Esophagus (tissue), 2 donors: ENCODE data around the gene IL2RG. TPM values are rescaled to one million over a fixed set of nuclear protein-coding genes. Genes with fewer than 3 reads are reported as not detected.

Experiments
- H3K27ac ChIP-seq, 2 donors: one replicate each; pipeline ENCODE4 v1.5.1; 2013; ENCODE audit warnings: low read depth in 2 of 2, mild to moderate bottlenecking in 2 of 2, inconsistent platforms in 1 of 2, low read length in 1 of 2, moderate library complexity in 1 of 2
- H3K27me3 ChIP-seq, 2 donors: one replicate each; pipeline ENCODE4 v1.6.1; 2013; ENCODE audit warnings: low read length in 2 of 2, control low read depth in 1 of 2, mild to moderate bottlenecking in 1 of 2; ENCODE audit not compliant: insufficient read depth in 2 of 2, control insufficient read depth in 1 of 2
- H3K36me3 ChIP-seq, 2 donors: one replicate each; pipeline ENCODE4 v1.6.1; 2013; ENCODE audit warnings: low read length in 1 of 2; ENCODE audit not compliant: control insufficient read depth in 2 of 2, insufficient read depth in 2 of 2
- H3K4me1 ChIP-seq, 2 donors: one replicate each; pipeline ENCODE4 v1.6.1; 2013; ENCODE audit warnings: low read length in 1 of 2; ENCODE audit not compliant: control insufficient read depth in 2 of 2, insufficient read depth in 2 of 2
- H3K4me3 ChIP-seq, 2 donors: one replicate each; pipeline ENCODE4 v1.5.1; 2013; ENCODE audit warnings: low read length in 2 of 2, mild to moderate bottlenecking in 2 of 2, low read depth in 1 of 2, moderate library complexity in 1 of 2
- H3K9me3 ChIP-seq, 2 donors: one replicate each; pipeline ENCODE4 v1.6.1; 2013; ENCODE audit warnings: mild to moderate bottlenecking in 2 of 2, low read depth in 1 of 2, low read length in 1 of 2, moderate library complexity in 1 of 2; ENCODE audit not compliant: control insufficient read depth in 2 of 2, insufficient read depth in 1 of 2
- WGBS, 2 donors: extraction: QIAGEN DNeasy Blood & Tissue Kit; methylation state at CpG; one replicate each; pipeline ENCODE4 v1.1.7; 2013; 5-methylcytosine and 5-hydroxymethylcytosine counted together
- polyA plus RNA-seq, 2 donors: library from polyadenylated mRNA; stranded (reverse); fragments of 200-250 nt; gene quantifications; one replicate each; pipeline ENCODE4 v1.2.3, GENCODE V29; 2013
- donor health status: healthy with polysubstance abuse.
- donor health status: Bipolar disorder and iron deficiency.

Gene IL2RG
- polyA plus RNA-seq, 2 donors, result 9.2 to 23.1 TPM

DNA sequence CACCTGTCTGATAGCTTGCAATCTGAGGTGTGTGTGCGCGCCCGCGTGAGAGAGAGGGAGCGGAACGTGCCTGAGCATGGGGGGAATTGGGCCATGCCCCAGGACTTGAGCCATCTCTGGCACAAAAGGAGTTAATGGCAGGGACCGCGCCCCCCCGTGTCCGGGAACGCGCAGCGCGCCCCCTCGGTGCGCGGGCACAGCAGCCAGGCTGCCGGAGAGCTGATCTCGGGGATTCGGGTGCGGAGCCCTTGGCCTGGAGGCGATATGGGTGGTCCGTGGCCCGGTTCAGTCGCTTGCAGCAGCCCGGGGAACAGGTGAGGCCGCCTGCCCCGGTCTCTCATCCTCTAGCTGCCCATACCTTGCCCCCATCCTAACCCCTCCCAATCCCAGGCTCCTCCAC, 33.3 kb upstream of the IL2RG start, which contains the start of gene NLGN3:
TSS of gene NLGN3 (plus strand) at position 191 of the 400 bp plus-strand sequence. CDS start 2,909 bp downstream, outside the sequence.
- no peak within 1 kb of the TSS for H3K27ac ChIP-seq
- no peaks in the 10 kb centered on the region for H3K4me1 ChIP-seq
- WGBS, 2 donors, result 12 to 26% methylated on average over 27 to 28 of the region's 28 CpGs
- H3K36me3 ChIP-seq, result peaks cover 0 to 4% of the 10 kb centered on the region in 2 donors
- H3K9me3 ChIP-seq, result no peaks in the 10 kb centered on the region
- no peak within 1 kb of the TSS for H3K4me3 ChIP-seq
- no peaks in the 10 kb centered on the region for H3K27me3 ChIP-seq

DNA sequence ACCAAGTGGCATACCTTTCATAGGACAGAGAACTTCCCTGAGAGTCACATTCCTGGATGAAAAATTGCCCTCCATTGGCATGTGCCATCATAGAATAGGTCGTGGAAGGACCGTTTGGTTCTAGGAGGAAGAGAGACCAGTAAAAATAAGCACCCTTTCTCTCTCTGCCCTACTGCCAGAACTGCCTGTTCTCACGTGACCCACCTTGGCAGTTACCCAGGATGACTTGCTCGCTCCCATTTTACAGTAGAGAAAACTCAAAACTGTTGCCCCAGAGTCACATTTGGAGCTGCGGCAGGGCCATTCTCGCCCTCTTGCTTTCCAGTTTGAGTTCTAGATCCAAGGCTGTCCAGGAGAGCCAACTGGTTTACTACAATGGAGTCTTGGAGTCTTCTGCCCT, 32.1 kb upstream of the IL2RG start:
- no peaks in the 10 kb centered on the region for H3K9me3 ChIP-seq
- peaks cover 0 to 4% of the 10 kb centered on the region in 2 donors for H3K36me3 ChIP-seq
- H3K4me1 ChIP-seq, result no peaks in the 10 kb centered on the region
- H3K27ac ChIP-seq, result no peak overlapping the region
- WGBS, 2 donors, result 42 to 52% methylated on average over 6 of the region's 6 CpGs
- no peak overlapping the region for H3K4me3 ChIP-seq
- H3K27me3 ChIP-seq, result no peaks in the 10 kb centered on the region

GRCh38 chrX:71140440-71140839, 29.1 kb upstream of the IL2RG start:
- Histone ChIP-seq H3K36me3 (peaks cover 0 to 10% of the 10 kb centered on the region in 2 donors), H3K27me3 (no peaks in the 10 kb centered on the region), H3K4me3 (no peak overlapping the region), H3K27ac (no peak overlapping the region), H3K4me1 (no peaks in the 10 kb centered on the region), H3K9me3 (no peaks in the 10 kb centered on the region)
- 60 to 76% methylated on average over 6 of the region's 6 CpGs for WGBS, 2 donors

DNA sequence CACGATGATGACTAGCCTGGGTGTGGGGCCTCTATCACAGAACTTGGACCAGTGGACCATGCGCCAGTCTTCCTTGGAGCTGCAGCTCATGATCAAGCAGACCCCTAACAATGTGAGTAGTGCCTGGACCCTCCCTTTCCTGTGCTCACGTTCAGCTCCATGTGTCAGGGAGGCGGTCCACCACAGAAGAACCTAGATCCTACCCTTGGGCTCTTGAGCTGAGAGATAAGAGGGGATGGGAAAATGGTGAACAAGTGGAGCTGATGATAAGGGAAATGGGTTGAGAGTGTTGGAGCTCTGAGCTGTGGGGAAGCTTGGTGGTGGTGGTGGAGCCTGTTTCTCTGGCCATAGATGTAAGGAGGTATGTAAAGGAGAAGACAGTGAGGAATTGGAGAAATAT, 20.1 kb upstream of the IL2RG start:
- 83 to 92% methylated on average over 4 of the region's 4 CpGs for WGBS, 2 donors
- no peaks in the 10 kb centered on the region for H3K9me3 ChIP-seq
- peaks cover 4 to 46% of the 10 kb centered on the region in 2 donors for H3K36me3 ChIP-seq

DNA sequence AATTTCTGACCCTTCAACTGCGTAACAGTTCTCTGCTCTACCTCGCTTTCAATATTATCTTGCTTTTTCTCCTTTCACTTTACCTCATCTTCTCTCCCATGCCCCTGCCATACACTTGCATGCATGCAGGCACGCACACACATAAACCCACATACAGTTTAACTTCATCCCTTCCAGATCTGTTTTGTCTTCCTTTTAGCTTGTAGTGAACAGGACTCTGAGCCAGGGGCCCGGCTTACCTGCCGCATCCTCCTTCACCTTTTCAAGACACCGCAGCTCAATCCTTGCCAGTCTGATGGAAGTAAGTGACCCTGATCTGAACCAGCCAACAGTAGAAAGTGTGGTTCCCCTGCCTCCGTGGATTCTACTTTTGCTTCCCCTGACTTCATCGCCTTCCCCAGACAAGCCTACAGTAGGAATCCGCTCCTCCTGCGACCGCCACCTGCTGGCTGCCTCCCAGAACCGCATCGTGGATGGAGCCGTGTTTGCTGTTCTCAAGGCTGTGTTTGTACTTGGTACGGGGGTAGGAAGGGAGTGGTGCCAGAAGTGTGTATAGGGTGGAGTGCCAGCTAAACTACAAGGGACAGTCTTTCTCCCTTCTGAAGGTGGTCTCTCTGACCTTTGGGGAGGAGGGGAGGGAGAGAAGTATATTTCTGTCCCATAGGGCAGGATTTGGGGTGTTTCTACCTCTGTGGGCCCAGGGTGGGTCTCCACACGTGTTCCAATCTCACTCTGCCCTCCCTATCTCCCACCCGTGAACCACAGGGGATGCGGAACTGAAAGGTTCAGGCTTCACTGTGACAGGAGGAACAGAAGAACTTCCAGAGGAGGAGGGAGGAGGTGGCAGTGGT, 17.8 kb upstream of the IL2RG start:
- Histone ChIP-seq H3K4me3 (no peak overlapping the region), H3K9me3 (no peaks in the 10 kb centered on the region), H3K27me3 (no peaks in the 10 kb centered on the region), H3K36me3 (peaks cover 4 to 51% of the 10 kb centered on the region in 2 donors), H3K27ac (no peak overlapping the region), H3K4me1 (no peaks in the 10 kb centered on the region)
- 29 to 31% methylated on average over 18 of the region's 18 CpGs for WGBS, 2 donors

More for the DNA sequence above, 20.1 kb upstream of the IL2RG start:
- Histone ChIP-seq H3K27ac (no peak overlapping the region), H3K27me3 (no peaks in the 10 kb centered on the region), H3K4me1 (no peaks in the 10 kb centered on the region), H3K4me3 (no peak overlapping the region)

GRCh38 chrX:71128166-71128833, 16.9 kb upstream of the IL2RG start:
- no peaks in the 10 kb centered on the region for H3K27me3 ChIP-seq
- H3K4me1 ChIP-seq, result no peaks in the 10 kb centered on the region
- H3K36me3 ChIP-seq, result peaks cover 4 to 47% of the 10 kb centered on the region in 2 donors
- H3K27ac ChIP-seq, result no peak overlapping the region
- no peak overlapping the region for H3K4me3 ChIP-seq
- 75 to 78% methylated on average over 12 of the region's 12 CpGs for WGBS, 2 donors
- H3K9me3 ChIP-seq, result no peaks in the 10 kb centered on the region

DNA sequence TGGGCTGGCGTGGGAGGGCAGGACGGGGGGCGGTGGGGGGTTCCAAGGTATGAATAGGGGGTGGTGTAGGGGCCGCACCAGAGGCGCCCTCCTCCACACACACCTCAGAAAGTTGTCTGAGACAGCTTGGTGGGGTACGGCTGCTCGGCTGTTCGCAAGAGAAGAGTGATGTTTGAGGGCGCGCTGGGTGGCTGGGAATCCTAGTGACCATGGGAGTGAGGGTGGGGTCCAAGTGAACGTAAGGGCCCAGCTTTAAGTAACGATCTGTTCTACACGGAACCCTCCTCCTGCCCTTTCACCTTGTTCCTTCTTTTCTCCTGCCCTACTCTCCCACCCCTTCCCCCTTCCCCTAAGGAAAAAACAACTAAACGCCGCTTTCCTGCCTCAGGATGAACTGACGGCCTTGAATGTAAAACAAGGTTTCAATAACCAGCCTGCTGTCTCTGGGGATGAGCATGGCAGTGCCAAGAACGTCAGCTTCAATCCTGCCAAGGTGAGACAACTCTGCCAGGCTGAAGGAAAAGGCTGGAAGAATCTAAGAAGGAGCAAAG, 7.7 kb upstream of the IL2RG start:
- Histone ChIP-seq H3K4me1 (no peaks in the 10 kb centered on the region), H3K36me3 (peaks cover 2 to 7% of the 10 kb centered on the region in 2 donors), H3K27ac (peak overlapping the region; percentile 62 to 70), H3K4me3 (peak overlapping the region; percentile 71 to 72), H3K27me3 (no peaks in the 10 kb centered on the region), H3K9me3 (no peaks in the 10 kb centered on the region)
- 1 to 26% methylated on average over 16 of the region's 17 CpGs for WGBS, 2 donors

DNA sequence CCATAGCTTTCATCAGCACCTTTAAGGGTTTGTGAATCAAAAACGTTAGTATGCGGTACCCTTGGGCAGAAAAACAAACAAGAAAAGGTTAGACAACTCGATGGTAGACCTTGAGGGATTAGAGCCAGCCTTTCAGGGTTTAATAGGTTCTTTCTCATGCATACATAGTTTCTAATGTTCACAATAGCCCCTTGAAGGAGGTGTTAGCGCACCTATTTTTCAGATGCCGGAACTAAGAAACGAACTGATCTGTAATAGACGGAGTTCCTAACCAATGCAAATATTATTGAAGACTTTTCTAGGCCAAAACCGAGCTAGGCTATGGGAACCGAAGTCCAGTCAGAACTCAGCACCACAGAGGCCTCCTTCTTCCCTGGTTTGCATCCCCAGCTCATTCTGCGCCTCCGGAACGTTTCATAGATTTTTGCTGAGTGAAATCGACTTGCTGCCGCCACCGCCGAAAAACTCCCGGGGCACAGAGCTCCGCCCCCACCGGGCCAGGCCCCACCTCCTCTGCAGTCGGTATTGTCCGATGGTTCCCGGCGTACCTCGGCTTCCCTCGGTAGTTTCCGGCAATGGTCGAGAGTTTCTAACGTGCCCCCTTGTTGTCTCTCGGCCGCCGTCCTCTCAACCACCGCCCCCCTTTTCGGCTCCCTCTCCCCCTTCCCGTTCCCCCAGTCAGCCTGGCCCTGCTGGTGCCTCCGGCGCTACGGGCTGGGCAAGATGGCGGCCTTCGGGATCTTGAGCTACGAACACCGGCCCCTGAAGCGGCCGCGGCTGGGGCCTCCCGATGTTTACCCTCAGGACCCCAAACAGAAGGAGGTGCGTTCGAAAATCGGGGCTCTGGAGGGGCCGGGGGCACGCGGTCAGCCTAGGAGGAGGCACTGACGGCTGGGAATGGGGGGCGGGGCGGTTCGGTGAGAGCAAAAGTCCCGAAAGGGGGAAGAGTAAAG, 6.9 kb upstream of the IL2RG start, which contains the start of gene MED12:
TSS of gene MED12 (plus strand) at position 565 of the 953 bp plus-strand sequence. CDS start at position 724, 159 bp downstream.
- Histone ChIP-seq H3K27me3 (no peaks in the 10 kb centered on the region), H3K9me3 (no peaks in the 10 kb centered on the region), H3K4me1 (no peaks in the 10 kb centered on the region), H3K27ac (peak within 1 kb of the TSS; percentile 62 to 80), H3K4me3 (peak within 1 kb of the TSS; percentile 71 to 72), H3K36me3 (peaks cover 2 to 7% of the 10 kb centered on the region in 2 donors)
- WGBS, 2 donors, result 1 to 27% methylated on average over 52 to 56 of the region's 56 CpGs

DNA sequence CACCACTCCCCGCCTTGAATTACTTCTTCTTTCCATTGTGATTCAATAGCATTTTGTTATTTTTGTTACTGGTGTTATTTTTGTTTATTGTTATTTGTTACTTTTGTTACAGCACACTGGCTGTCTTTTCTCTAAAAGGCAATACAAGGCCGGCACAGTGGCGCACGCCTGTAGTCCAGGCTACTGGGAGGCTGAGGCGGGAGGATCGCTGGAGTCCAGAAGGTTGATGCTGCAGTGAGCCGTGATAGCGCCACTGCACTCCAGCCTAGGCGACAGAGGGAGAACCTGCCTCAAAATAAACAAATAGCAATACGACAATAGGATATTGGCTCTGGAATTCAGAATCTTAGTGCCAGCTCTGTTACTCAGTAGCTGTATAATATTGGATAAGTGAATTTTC, 6.0 kb upstream of the IL2RG start:
- 82 to 84% methylated on average over 10 of the region's 10 CpGs for WGBS, 2 donors

More for the DNA sequence above, 6.0 kb upstream of the IL2RG start:
- H3K27me3 ChIP-seq, result no peaks in the 10 kb centered on the region
- H3K4me3 ChIP-seq, result no peak overlapping the region
- no peaks in the 10 kb centered on the region for H3K4me1 ChIP-seq
- H3K27ac ChIP-seq, result no peak overlapping the region
- H3K36me3 ChIP-seq, result peaks cover 2 to 7% of the 10 kb centered on the region in 2 donors
- H3K9me3 ChIP-seq, result no peaks in the 10 kb centered on the region
